Effector memory CD4-positive, alpha-beta T cell (primary cell): Measurements from ENCODE around the gene DLX2.
"Not testable (repeated sequence)": the region's sequence is repeated elsewhere in the genome, so short reads cannot be mapped to it uniquely, and the experiment has no call there.

Experiments used
- DNase-seq, 3 donors: peaks; one replicate each; pipeline ENCODE4 v3.0.0-alpha.2; 2020
- H3K27ac ChIP-seq: 2 replicates; pipeline ENCODE4 v1.7.0; 2013; ENCODE audit warnings: mild to moderate bottlenecking, low read length, moderate library complexity; ENCODE audit not compliant: insufficient read depth, poor library complexity, severe bottlenecking
- H3K27me3 ChIP-seq: replicated peaks from 2 replicates; pipeline ENCODE4 v1.7.0; 2013; ENCODE audit warnings: mild to moderate bottlenecking, low read length; ENCODE audit not compliant: insufficient read depth, control insufficient read depth, poor library complexity, severe bottlenecking
- H3K36me3 ChIP-seq: 2 replicates; pipeline ENCODE4 v1.7.0; 2013; ENCODE audit warnings: mild to moderate bottlenecking, low read length, moderate library complexity; ENCODE audit not compliant: control insufficient read depth, insufficient read depth
- H3K4me1 ChIP-seq: 2 replicates; pipeline ENCODE4 v1.7.0; 2013; ENCODE audit warnings: low read length, mild to moderate bottlenecking; ENCODE audit not compliant: control insufficient read depth, insufficient read depth, poor library complexity, severe bottlenecking
- H3K4me3 ChIP-seq: 2 replicates; pipeline ENCODE4 v1.7.0; 2013; ENCODE audit warnings: low read length, low read depth, mild to moderate bottlenecking; ENCODE audit not compliant: insufficient read depth, poor library complexity, severe bottlenecking
- H3K9me3 ChIP-seq: 2 replicates; pipeline ENCODE4 v1.7.0; 2013; ENCODE audit warnings: mild to moderate bottlenecking, low read length, moderate library complexity; ENCODE audit not compliant: control insufficient read depth

Gene DLX2

DNA sequence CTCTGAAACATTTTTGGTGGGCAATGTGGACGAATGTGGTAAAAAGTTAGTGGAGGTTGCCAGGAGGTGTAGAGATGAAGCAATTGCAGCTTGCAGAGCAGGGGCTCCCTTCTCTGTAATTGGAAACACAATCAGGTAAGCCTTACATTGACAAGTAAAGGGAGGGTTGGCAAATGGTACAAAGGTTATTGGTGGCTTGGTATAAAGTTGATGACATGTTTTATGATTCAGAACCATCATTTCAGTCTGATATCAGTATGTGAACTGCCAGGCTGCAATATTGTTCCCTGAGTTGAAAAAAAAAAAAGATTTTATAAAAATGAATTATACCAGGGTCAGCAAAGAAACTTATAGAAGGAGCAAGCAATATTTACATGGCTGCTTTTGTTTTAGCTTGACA is 31.8 kb downstream of the DLX2 start:
- Histone ChIP-seq H3K4me3 (no peak overlapping the region), H3K27me3 (no peaks in the 10 kb centered on the region), H3K4me1 (no peaks in the 10 kb centered on the region), H3K9me3 (no peaks in the 10 kb centered on the region), H3K36me3 (no peaks in the 10 kb centered on the region), H3K27ac (no peak overlapping the region)
- DNase-seq, result no peak

DNA sequence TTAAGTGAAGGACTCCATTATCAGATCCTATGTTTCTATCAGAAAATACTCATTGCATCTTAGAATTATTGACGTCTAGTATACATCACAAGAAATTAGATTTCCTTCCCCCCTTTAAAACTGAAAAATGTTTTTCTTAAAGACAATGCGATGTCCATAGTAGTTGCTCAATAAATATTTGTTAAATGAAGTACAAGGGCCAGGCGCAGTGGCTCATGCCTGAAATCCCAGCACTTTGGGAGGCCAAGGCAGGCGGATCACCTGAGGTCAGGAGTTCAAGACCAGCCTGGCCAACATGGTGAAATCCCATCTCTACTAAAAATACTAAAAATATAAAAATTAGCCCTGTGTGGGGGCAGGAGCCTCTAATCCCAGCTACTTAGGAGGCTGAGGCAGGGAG is 34.8 kb downstream of the DLX2 start:
- not testable (repeated sequence) for H3K27me3 ChIP-seq, H3K27ac ChIP-seq, H3K4me1 ChIP-seq, DNase-seq, H3K9me3 ChIP-seq, H3K4me3 ChIP-seq, H3K36me3 ChIP-seq

- Histone ChIP-seq H3K4me3 (no peak overlapping the region), H3K4me1 (no peaks in the 10 kb centered on the region), H3K36me3 (no peaks in the 10 kb centered on the region), H3K27ac (no peak overlapping the region), H3K27me3 (no peaks in the 10 kb centered on the region), H3K9me3 (no peaks in the 10 kb centered on the region)
- no peak for DNase-seq
Measured at GRCh38 chr2:172066394-172066886, 36.3 kb downstream of the DLX2 start.

- H3K36me3 ChIP-seq, result no peaks in the 10 kb centered on the region
- no peaks in the 10 kb centered on the region for H3K9me3 ChIP-seq
- no peak overlapping the region for H3K4me3 ChIP-seq
- H3K27me3 ChIP-seq, result no peaks in the 10 kb centered on the region
- H3K4me1 ChIP-seq, result no peaks in the 10 kb centered on the region
- no peak for DNase-seq
- no peak overlapping the region for H3K27ac ChIP-seq
Measured at GRCh38 chr2:172065111-172065510, 37.6 kb downstream of the DLX2 start.

DNA sequence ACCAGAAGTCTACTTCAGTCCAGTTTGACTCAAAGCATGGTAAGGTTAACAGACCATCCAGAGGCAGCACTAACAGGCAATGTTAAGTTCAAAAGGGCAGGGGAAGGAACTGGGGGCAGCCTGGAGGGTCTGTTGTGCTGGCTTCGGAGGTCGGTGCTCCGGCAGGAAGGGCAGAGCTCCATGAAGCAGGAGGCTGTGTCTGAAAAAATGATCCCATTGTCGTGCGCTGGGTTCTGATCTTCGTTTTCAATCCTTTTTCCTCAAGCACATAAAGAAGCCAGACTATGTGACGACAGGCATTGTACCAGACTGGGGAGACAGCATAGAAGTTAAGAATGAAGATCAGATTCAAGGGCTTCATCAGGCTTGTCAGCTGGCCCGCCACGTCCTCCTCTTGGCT is 39.3 kb downstream of the DLX2 start:
- no peaks in the 10 kb centered on the region for H3K36me3 ChIP-seq
- H3K27ac ChIP-seq, result no peak overlapping the region
- no peaks in the 10 kb centered on the region for H3K9me3 ChIP-seq
- no peak for DNase-seq
- H3K27me3 ChIP-seq, result no peaks in the 10 kb centered on the region
- H3K4me3 ChIP-seq, result no peak overlapping the region
- no peaks in the 10 kb centered on the region for H3K4me1 ChIP-seq

DNA sequence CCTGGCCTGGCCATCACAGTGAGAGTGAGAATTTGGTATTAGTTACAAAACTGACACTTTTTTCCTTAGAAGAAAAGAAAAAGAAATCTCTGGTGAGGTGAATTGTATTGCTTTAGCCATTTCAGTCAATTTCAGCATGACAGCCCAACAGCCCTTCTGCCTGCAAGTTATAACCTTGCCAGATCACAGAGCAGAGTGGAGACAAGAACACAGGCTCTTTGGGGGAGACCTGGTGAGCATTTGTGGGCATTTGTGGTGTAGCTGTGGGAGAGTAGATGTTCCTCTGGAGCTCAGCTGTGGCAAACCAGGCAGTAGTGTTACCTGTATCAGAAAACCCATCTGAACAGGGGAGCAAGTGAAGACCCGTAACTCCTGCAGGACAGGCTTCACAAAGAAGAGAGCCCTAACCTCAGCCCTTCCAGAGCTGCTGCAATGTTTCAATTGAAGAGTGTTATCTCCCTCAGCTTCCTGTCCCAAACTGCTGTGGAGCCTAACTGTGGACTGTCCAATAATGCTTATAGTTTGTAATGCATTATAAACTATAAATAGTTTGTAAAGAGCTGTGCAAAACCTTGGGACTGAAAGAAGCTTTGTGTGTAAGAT is 40.2 kb downstream of the DLX2 start:
- Histone ChIP-seq H3K27me3 (no peaks in the 10 kb centered on the region), H3K4me1 (no peaks in the 10 kb centered on the region), H3K4me3 (no peak overlapping the region), H3K27ac (no peak overlapping the region), H3K36me3 (no peaks in the 10 kb centered on the region), H3K9me3 (no peaks in the 10 kb centered on the region)
- DNase-seq, result no peak

- not testable (repeated sequence) for H3K36me3 ChIP-seq, H3K27ac ChIP-seq, H3K9me3 ChIP-seq, H3K4me3 ChIP-seq, H3K4me1 ChIP-seq, H3K27me3 ChIP-seq, DNase-seq
Measured at GRCh38 chr2:172060118-172060517, 42.6 kb downstream of the DLX2 start.

DNA sequence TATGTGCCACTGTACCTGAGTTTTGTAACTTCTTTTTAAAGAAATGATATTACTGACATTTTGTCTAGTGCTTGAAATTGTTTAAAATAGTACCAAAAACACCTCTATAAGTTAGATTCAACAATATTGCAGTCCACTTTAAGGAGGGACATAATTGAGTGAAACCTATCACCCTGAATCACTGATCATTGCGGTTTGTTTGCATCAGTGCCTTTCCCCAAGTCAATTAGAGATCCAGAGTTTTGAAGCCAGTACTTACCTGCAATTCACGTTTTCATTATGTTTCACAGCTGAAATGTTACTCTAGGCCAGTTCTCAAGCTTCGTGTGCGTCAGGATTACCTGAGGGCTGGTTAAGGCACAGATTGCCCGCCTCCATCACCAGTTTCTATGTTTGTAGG is 44.0 kb downstream of the DLX2 start:
- H3K9me3 ChIP-seq, result no peaks in the 10 kb centered on the region
- no peaks in the 10 kb centered on the region for H3K4me1 ChIP-seq
- H3K4me3 ChIP-seq, result no peak overlapping the region
- DNase-seq, result no peak
- H3K27me3 ChIP-seq, result no peaks in the 10 kb centered on the region
- H3K36me3 ChIP-seq, result no peaks in the 10 kb centered on the region
- H3K27ac ChIP-seq, result no peak overlapping the region

DNA sequence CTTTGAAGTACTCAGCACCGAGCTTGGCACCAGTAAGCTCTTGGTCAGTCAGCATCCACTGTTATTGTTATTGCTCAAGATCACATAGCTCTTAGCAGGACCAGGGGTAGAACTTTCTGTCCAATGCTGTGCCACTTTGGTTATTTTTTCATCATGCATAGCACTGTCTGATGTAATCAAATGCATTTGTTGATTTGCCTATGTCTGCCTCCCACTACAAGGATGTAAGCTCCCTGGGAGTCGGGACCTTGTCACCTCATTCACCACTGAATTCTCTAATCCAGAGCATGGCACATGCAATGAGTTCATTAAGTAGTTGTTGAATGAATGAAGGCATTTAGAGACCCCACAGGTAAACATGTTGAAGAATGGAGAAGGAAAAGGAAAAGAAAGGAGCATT is 46.4 kb downstream of the DLX2 start:
- Histone ChIP-seq H3K9me3 (no peaks in the 10 kb centered on the region), H3K27me3 (no peaks in the 10 kb centered on the region), H3K4me1 (no peaks in the 10 kb centered on the region), H3K4me3 (no peak overlapping the region), H3K36me3 (no peaks in the 10 kb centered on the region), H3K27ac (no peak overlapping the region)
- no peak for DNase-seq

GRCh38 chr2:172053486-172053885 is 49.2 kb downstream of the DLX2 start:
- no peaks in the 10 kb centered on the region for H3K9me3 ChIP-seq
- no peak for DNase-seq
- H3K4me3 ChIP-seq, result no peak overlapping the region
- no peaks in the 10 kb centered on the region for H3K4me1 ChIP-seq
- H3K27me3 ChIP-seq, result no peaks in the 10 kb centered on the region
- no peak overlapping the region for H3K27ac ChIP-seq
- no peaks in the 10 kb centered on the region for H3K36me3 ChIP-seq
